ENCODE measurements around the gene KCNJ6.
"Not testable (repeated sequence)": the region's sequence is repeated elsewhere in the genome, so short reads cannot be mapped to it uniquely, and the experiment has no call there.

The KCNJ6 gene

DNA sequence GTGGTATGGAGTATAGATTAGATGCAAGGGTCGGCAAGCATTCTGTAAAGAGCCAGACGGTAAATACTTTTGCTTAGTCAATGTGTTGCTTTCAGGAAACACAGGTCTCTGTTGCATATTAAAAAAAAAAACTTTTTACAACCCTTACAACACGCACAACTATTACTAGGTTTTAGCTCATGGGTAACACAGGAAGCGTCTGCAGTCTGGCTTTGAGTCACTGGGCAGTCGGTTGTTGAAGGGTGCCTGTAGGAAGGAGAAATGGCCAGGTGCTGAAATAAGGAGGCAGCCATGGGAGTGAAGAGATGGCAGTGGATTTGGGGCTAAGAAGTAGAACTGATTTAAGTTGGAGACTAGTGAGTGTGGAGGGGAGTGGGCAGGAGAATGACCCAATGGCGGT is 192.1 kb downstream of the KCNJ6 start:
- no peak for DNase-seq (ENCODE audit: low spot score)

DNA sequence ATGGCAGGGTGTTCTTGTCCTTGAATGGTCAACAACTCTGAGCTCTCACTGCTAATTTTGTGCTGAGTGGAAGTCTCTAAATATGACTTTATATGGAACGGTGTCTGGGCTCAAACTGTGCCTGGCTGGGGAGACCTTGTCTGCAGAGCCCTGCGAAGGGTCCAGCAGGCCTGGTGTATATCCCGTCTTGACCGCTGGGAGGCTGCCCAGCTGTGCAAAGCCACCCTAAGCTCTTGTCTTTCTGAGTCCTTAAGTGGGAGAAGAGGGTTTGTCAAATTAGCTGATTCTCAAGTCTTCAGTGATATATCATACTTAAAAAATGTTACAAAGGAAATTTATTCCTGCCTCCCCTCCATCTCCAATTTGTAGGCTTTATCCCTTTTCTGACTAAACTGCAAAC is 198.7 kb downstream of the KCNJ6 start:
- DNase-seq (ENCODE audit: low spot score): no peak

DNA sequence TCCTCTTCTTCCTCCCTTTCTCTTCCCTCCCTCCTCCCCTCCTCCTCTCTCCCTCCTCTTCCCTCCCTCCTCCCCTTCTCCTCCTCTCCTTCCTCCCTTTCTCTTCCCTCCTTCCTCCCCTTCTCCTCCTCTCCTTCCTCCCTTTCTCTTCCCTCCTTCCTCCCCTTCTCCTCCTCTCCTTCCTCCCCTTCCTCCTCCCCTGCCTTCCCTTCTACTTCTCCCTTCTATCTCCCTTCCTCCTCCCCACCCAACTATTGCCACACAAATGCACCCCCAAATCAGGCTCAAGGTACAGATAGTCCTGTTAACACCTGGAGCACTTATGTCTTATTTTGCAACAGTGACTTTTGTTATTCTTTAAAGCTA is 203.7 kb downstream of the KCNJ6 start:
- DNase-seq (ENCODE audit: low spot score): not testable (repeated sequence)

- peak; percentile 18 for DNase-seq (ENCODE audit: low spot score)
Measured at GRCh38 chr21:37711836-37712568, 204.3 kb downstream of the KCNJ6 start.

GRCh38 chr21:37711286-37711829 is 204.9 kb downstream of the KCNJ6 start:
- DNase-seq (ENCODE audit: low spot score): no peak

DNA sequence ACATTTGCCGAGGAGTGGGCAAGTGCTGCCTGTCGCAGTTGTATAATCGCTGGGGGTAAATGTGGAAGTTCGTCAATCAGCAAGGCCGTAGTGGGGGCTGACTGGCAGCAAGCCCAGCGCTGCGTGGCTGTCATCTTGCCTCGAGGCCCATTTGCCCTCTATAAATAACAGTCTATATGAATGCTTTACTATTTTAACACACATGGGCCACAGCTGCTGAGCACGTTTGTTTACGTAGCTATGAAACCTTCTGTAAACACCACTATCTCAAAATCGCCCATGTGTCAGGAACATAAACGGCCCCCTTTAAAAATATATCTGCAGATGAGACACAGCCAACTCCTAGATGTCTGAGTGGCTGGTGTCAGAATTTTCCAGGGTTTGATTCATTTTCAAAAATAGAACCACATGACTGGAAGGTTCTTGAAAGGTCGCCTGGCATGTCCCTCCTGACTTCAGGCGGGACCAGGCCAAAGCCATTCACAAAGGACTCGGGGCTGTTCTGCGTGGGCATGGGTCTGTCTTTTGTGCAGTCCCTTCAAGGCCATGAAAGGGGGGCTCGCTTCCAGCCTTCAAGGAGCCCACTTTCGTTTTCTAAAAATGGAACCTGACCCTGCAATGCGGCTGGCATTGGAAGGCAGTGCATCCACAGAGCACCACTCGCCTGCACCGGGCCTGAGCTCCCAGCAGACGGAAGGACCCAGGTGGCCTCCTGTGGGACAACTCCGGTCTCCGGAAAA is 205.5 kb downstream of the KCNJ6 start:
- no peak for DNase-seq (ENCODE audit: low spot score)

GRCh38 chr21:37704751-37705150 is 211.5 kb downstream of the KCNJ6 start:
- DNase-seq (ENCODE audit: low spot score): no peak

GRCh38 chr21:37702241-37702640 is 214.0 kb downstream of the KCNJ6 start:
- no peak for DNase-seq (ENCODE audit: low spot score)

DNA sequence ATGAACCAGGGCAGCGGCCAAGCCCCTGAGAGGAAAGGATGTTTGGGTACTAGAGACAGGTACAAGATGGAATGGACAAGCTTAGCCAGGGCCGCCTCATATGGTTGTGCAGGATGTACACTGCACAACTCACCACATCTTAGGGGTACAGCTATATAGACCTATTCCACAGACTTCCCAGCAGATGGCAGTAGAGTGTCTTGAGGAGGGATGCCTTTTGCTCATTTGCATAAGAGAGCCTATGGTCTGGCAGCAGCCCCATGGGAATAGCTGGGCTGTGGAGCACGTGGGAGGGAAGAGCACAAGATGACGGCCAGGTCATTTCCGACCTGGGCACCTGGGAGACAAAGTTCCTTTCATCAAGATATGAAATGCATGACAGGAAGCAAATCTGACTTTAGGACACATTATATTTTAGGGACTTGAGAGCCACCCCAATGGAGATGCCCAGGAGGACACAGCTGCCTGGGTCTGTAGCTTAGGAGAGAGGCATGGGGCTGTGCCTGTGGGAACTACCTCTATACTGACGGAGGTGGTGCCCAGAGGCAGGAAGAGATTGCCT is 215.5 kb downstream of the KCNJ6 start:
- peak; percentile 12 for DNase-seq (ENCODE audit: low spot score)

GRCh38 chr21:37699024-37699775 is 217.1 kb downstream of the KCNJ6 start:
- DNase-seq (ENCODE audit: low spot score): no peak

DNA sequence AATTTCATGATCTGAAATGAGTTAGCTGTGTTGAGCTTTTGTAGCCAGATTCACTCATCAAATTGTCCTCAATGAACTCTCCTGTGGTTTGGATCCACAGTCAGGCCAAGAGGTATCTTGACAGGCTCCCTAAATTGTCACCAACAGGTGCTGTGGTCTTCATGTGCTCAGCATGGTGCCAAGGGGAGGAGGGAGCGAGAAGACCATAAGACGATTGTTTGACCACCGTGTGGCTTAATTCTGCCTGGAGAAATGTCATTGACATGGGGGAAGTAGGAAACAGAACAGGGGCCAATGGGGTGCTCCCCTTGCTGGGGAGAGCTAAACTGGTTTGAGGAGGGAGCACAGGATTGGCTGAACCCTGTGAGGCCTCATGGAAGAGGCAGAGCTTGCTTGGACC is 219.3 kb downstream of the KCNJ6 start:
- no peak for DNase-seq (ENCODE audit: low spot score)

DNA sequence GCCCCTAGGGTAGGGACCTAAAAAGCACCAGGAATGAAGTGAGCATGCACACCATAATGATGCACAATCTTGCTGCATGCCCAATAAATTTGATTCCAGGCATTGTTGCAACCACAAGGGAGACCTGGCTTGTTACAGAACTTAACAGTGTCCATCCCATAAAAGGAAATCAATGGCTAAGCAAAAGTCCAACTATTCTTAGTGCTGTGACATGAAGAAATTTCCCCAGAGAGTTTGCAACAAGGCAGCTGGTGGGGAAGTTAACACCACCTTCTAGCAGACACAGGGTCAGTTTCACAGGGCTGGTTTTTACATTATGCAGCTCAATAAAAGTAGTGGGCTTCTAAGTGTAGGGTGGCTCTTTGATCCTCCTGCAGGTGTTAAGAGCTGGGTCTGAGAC is 221.1 kb downstream of the KCNJ6 start:
- DNase-seq (ENCODE audit: low spot score): no peak

DNA sequence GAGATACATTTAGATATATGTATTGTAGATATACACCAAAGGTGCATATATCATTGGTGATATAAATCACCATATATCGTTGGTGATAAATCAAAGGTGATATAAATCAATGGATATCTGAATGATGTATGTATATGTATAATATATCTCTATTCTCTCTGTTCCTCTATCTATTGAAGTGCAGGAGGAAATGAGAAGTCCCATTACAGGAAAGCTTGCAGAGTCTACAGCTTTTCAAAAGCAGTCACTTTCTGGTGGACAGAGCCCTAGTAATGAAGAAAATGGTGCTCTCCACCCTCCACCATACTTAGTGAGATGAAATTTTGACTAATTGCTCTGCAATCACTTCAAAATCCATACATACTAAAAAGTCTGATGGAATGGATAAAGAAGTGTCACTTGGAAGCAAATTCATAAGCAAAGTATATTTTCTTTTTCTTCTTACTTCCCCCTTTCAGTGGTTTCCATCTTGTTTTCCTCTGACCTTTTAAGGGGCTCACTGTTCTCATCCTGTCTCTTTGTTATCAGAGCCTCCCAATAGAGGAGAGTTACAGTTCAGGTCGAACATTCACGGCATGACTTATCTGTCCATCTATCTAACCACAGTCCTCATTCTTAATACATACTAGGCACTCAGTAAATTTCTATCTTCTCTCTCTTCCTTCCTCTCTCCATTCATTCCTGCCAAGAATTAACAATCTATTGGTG is 227.2 kb downstream of the KCNJ6 start:
- no peak for DNase-seq (ENCODE audit: low spot score)

GRCh38 chr21:37686991-37687810 is 229.1 kb downstream of the KCNJ6 start:
- DNase-seq (ENCODE audit: low spot score): no peak

DNA sequence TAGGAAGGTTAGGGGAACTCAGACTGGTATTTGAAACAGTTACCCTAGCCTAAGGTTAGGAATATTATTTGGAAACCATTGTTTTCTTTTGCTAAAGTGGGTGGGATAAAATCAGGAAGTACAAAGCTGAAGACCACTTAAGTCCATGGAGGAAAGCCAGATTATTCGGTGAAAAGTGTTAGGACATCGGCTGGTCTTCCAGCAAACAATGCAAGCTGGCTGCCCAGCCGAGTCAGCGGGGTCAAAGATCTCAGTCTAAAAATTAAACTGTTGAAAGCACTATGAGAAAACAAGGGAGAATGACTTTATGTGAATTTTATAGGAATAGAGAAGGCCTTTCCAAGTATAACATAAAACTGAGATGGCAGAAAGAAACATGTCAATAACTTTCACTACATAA is 231.7 kb downstream of the KCNJ6 start:
- DNase-seq (ENCODE audit: low spot score): no peak

DNA sequence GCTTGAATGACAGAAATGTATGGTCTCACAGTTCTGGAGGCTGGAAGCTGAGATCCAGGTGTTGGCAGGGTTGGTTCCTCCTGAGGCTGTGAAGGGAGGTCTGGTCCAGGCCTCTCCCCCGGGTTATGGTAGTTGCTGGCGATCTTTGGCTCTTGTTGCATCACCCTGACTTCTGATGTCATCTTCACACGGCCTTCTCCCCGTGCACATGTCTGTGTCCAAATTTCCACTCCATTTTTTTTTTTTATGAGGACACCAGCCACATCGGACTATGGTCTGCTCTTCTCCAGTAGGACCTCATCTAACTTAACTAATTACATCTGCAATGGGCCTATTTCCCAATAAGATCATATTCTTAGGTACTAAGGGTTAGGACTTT is 232.2 kb downstream of the KCNJ6 start:
- no peak for DNase-seq (ENCODE audit: low spot score)

- DNase-seq (ENCODE audit: low spot score): no peak
Measured at GRCh38 chr21:37683396-37684114, 232.7 kb downstream of the KCNJ6 start.

- no peak for DNase-seq (ENCODE audit: low spot score)
Measured at GRCh38 chr21:37682966-37683365, 233.3 kb downstream of the KCNJ6 start.

- no peak for DNase-seq (ENCODE audit: low spot score)
Measured at GRCh38 chr21:37677006-37677405, 239.3 kb downstream of the KCNJ6 start.

DNA sequence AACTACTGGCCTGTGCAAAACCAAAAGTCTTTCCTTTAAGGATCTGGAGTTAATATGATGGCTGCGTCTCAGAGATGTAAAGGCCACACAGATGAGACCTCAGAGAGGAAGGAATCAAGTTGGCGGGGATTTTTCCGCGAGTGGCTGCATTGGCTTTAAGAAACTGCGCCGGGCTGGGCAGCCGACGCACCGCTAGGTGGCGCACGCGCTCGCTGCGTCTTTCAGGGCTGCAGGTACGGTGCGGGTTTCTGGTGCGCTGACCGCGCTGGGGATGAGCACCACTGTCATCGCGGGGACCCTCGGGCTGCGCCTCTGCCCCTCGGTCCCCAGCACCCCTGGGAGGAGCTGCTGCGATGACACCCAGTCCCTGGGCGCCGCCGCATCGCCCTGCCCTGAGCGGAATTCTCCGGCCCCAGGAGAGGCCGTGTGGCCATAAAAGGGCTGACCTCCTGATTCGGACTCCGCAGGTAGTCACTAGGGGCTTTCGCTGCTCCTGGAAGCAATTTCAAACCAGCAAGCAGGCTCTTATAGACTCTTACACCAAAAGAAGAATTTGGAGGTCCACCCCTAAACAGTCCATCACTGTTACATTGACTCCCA is 241.0 kb downstream of the KCNJ6 start:
- DNase-seq (ENCODE audit: low spot score): peak; percentile 7

Measured in putamen (tissue), 1 donor.